Kidney (tissue), 14 donors: Measurements from ENCODE around the gene HOXD9. TPM values are rescaled to one million over a fixed set of nuclear protein-coding genes. Genes with fewer than 3 reads are reported as not detected.

ENCODE experiments used
- DNase-seq, 5 donors: peaks; one replicate each; pipeline ENCODE4 v3.0.0-alpha.2; 2013 to 2020
- FAIRE-seq: peaks from 2 replicates; lab custom pipeline; 2012; peaks lifted over from hg19 to GRCh38; lab: Jason Lieb, UNC
- H3K27ac ChIP-seq, 2 donors: one replicate each; pipeline ENCODE4 v1.7.0; 2013; ENCODE audit warnings: low read depth in 2 of 2, low read length in 2 of 2, inconsistent platforms in 1 of 2
- H3K27me3 ChIP-seq: one replicate; pipeline ENCODE4 v1.7.1; 2013; ENCODE audit warnings: low read length, inconsistent platforms; ENCODE audit not compliant: control insufficient read depth, insufficient read depth
- H3K36me3 ChIP-seq, 3 donors: one replicate each; pipeline versions ENCODE4 v1.7.0 to v1.7.1; 2013; ENCODE audit warnings: low read length in 3 of 3, control low read depth in 1 of 3, inconsistent platforms in 1 of 3; ENCODE audit not compliant: insufficient read depth in 3 of 3, control insufficient read depth in 2 of 3
- H3K4me1 ChIP-seq, 3 donors: one replicate each; pipeline versions ENCODE4 v1.7.0 to v1.7.1; 2013; ENCODE audit warnings: low read length in 3 of 3, inconsistent platforms in 1 of 3, low read depth in 1 of 3; ENCODE audit not compliant: control insufficient read depth in 2 of 3, insufficient read depth in 2 of 3
- H3K4me3 ChIP-seq, 3 donors: one replicate each; pipeline versions ENCODE4 v1.7.0 to v1.8.1; 2013; ENCODE audit warnings: low read length in 3 of 3, control low read depth in 1 of 3, inconsistent platforms in 1 of 3
- H3K9ac ChIP-seq, 3 donors: one replicate each; pipeline versions ENCODE4 v1.7.0 to v1.7.1; 2013; ENCODE audit warnings: low read length in 3 of 3, control low read depth in 1 of 3, inconsistent platforms in 1 of 3
- H3K9me3 ChIP-seq, 3 donors: one replicate each; pipeline versions ENCODE4 v1.7.0 to v1.7.1; 2013; ENCODE audit warnings: low read length in 3 of 3, control low read depth in 1 of 3, inconsistent platforms in 1 of 3; ENCODE audit not compliant: control insufficient read depth in 2 of 3, insufficient read depth in 1 of 3
- intact Hi-C: fragments of 100-400 bp; cut with DNase I; formaldehyde crosslinking; loops from one replicate; pipeline ENCODE4 v1.11.1; 2022
- microRNA-seq: library from miRNA; unstranded; fragments of <30 nt; microRNA quantifications from one replicate; pipeline ENCODE4 v1.2.0, GENCODE V29; 2020
- polyA plus RNA-seq: library from polyadenylated mRNA; stranded (reverse); fragments of 350-450 nt; fragmentation: Illumina TruSeq; extraction: RNeasy Lipid Tissue Mini Kit (QIAGEN cat#74804); gene quantifications from one replicate; pipeline ENCODE4 v1.2.3, GENCODE V29; 2014; ENCODE audit warnings: low read depth, low replicate concordance; ENCODE audit not compliant: insufficient read depth
- total RNA-seq: library from RNA; stranded (reverse); fragmentation: NEBNext Ultra II Directional; extraction: Animal tissue kit (Norgen Biotek cat#: 25700); gene quantifications from one replicate; pipeline ENCODE4 v1.2.1, GENCODE V29; 2021
- TF ChIP-seq, protein P1 (sequence below): IDR thresholded peaks from 3 replicates; pipeline ENCODE4 v1.5.1; 2012; ENCODE audit warnings: mild to moderate bottlenecking, moderate library complexity, borderline replicate concordance; ENCODE audit not compliant: insufficient read depth; ENCODE audit errors: extremely low read depth
- donor health status: control.
- donor health status: control.
- donor health status: control.
- donor health status: control.
- donor health status: control.
- donor health status: DM: yes; HTN: yes; CAD: no.
- donor health status: Normal renal cell carcinoma (clear cell type).

Gene HOXD9
- total and polyA plus RNA-seq, 2 donors from 2014 or later: 36.4 to 36.5 TPM

DNA sequence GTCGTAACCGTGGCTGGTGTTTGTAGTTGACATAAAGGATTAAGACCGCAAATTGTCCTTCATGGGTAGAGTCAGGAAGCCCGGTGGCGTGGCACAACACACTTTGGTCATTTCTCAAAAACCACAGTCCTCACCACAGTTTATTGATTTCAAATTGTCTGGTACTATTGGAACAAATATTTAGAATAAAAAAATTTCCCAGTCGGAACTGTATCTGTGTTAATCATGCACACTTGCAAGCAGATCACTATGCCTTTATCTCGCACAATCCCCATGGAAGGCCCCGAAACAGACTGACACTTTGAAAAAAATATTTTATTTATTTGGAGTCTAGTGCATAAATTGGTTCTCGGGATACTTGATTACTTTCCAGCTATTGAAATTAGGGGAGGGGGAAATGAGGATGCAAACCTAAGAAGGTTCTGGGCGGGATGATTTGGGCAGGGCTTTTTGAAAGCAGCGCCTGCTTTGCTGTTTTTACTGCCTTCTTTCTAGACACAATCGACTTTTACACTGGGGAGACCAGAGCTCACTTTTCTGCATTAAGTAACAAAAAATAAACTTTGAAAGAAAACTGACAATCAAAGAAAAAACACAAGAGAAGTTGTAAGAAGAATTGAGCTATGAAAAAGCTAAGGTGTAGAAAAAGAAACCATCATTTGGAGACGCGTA is 50.5 kb downstream of the HOXD9 start:
- FAIRE-seq: no peak

DNA sequence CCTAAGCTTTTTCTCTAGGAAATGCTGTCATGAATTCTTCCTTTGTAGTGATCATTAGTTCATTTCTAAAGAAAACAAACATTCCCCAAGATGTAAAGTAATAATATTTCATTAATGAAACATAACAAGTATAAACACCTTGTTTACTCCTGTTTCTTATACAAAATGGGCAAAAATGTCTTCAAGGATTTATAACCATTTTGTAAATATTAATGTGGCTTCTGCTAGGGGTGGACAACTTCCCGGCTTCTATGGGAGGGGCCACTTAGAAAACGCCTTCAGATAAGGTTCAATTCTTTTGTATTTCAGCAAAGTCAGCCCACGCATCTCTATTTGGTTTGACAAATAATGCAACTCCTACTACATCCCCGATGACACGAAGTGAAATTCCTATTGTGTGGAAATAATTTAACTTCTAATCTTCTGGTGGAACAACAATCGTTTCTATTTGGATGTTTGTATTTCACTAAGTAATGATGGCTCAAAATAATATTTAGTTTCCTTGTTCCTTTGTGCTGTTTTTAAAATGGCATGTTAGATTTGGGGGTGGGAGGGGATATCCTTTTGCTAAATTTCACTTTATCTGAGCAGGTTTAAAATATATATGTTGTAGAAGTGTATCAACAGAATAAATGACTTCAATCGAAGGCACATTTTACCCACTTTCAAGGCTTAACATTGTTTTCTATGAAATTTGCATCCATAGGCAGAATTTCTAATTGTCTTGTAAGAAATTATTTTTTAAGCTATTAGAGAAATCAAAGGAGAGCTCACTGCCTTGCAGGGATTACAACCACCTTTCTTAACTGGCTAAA is 51.3 kb downstream of the HOXD9 start:
- H3K27ac ChIP-seq: peak overlapping the region; percentile 86 to 87
- FAIRE-seq (no peak), DNase-seq (peak in 2 of 5 donors; percentile 37 to 66)
- H3K9ac ChIP-seq: peak overlapping the region; percentile 27 to 77 (median 56)
- intact Hi-C loops: no loop called here
- H3K9me3 ChIP-seq: no peaks in the 10 kb centered on the region
- H3K4me3 ChIP-seq: peak overlapping the region; percentile 51 to 58 (median 53)
- H3K27me3 ChIP-seq: no peaks in the 10 kb centered on the region
- H3K4me1 ChIP-seq: peaks cover 6 to 16% (median 9%) of the 10 kb centered on the region in 3 donors
- no peaks in the 10 kb centered on the region for H3K36me3 ChIP-seq
- TF ChIP-seq, protein P1, sequence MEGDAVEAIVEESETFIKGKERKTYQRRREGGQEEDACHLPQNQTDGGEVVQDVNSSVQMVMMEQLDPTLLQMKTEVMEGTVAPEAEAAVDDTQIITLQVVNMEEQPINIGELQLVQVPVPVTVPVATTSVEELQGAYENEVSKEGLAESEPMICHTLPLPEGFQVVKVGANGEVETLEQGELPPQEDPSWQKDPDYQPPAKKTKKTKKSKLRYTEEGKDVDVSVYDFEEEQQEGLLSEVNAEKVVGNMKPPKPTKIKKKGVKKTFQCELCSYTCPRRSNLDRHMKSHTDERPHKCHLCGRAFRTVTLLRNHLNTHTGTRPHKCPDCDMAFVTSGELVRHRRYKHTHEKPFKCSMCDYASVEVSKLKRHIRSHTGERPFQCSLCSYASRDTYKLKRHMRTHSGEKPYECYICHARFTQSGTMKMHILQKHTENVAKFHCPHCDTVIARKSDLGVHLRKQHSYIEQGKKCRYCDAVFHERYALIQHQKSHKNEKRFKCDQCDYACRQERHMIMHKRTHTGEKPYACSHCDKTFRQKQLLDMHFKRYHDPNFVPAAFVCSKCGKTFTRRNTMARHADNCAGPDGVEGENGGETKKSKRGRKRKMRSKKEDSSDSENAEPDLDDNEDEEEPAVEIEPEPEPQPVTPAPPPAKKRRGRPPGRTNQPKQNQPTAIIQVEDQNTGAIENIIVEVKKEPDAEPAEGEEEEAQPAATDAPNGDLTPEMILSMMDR: no peak

More for the DNA sequence above, 50.5 kb downstream of the HOXD9 start:
- Histone ChIP-seq H3K4me1 (peaks cover 6 to 16% (median 9%) of the 10 kb centered on the region in 3 donors), H3K9ac (peak overlapping the region; percentile 7 to 77 (median 43)), H3K27me3 (no peaks in the 10 kb centered on the region), H3K4me3 (peak overlapping the region; percentile 51 to 58 (median 53)), H3K27ac (peak overlapping the region; percentile 71 to 85), H3K36me3 (no peaks in the 10 kb centered on the region), H3K9me3 (no peaks in the 10 kb centered on the region)
- DNase-seq: peak in 3 of 5 donors; percentile 33 to 68 (median 43)
- intact Hi-C loops: no loop called here
- TF ChIP-seq, protein P1: no peak

DNA sequence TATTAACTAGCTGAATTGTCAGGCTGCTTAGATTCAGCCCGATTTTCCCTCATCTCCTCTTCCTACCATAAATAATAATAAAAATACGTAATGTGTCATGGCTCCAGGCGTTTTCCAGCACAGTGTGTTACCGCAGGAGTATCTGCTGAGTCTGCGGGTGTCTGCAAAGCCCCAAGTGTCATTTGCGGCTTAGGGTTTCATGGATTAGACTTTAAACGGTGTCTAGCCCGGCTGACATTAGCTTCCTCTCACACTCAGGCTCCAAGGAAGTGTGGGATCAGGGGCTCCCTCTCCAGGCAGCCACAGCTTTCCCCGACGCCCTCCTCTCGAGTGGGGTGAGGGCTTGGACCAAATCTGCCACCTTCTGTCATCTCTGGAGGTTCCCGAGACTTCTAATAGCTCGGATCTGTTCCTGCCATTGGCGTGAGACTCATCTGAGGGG is 51.9 kb downstream of the HOXD9 start:
- FAIRE-seq (no peak), DNase-seq (peak in 2 of 5 donors; percentile 84 to 88)
- intact Hi-C loops: no loop called here
- Histone ChIP-seq H3K4me3 (peak overlapping the region; percentile 49 to 58 (median 53)), H3K36me3 (no peaks in the 10 kb centered on the region), H3K9ac (peak overlapping the region; percentile 27 to 77 (median 56)), H3K27me3 (no peaks in the 10 kb centered on the region), H3K9me3 (no peaks in the 10 kb centered on the region), H3K4me1 (peaks cover 9 to 16% (median 15%) of the 10 kb centered on the region in 3 donors), H3K27ac (peak overlapping the region; percentile 86 to 87)
- TF ChIP-seq, protein P1: no peak

Small RNA genes within 50 kb of the gene (microRNA-seq; reads per million reads assigned to microRNA genes)
- gene MIR10B: 45,537 reads per million, percentile 98 among the genes with 10 or more reads in this experiment

Other genes starting within 250 kb of the HOXD9 start
- gene LNPK, start 120.5 kb upstream of the HOXD9 start, total RNA-seq: 29.0 TPM
- 5.1 TPM for gene LNPK, start 120.5 kb upstream of the HOXD9 start, polyA plus RNA-seq
- gene EVX2, start 38.8 kb upstream of the HOXD9 start, total RNA-seq: not detected
- not detected for gene EVX2, start 38.8 kb upstream of the HOXD9 start, polyA plus RNA-seq
- gene HOXD13, start 30.0 kb upstream of the HOXD9 start, total RNA-seq: not detected
- not detected for gene HOXD13, start 30.0 kb upstream of the HOXD9 start, polyA plus RNA-seq
- gene HOXD12, start 22.9 kb upstream of the HOXD9 start, total RNA-seq: not detected
- not detected for gene HOXD12, start 22.9 kb upstream of the HOXD9 start, polyA plus RNA-seq
- 15.9 TPM for gene HOXD11, start 15.4 kb upstream of the HOXD9 start, total RNA-seq
- 5.8 TPM for gene HOXD11, start 15.4 kb upstream of the HOXD9 start, polyA plus RNA-seq
- gene HOXD10, start 5.9 kb upstream of the HOXD9 start, total RNA-seq: 35.4 TPM
- 28.2 TPM for gene HOXD10, start 5.9 kb upstream of the HOXD9 start, polyA plus RNA-seq
- 76.5 TPM for gene HOXD8, start 7.0 kb downstream of the HOXD9 start, total RNA-seq
- 122 TPM for gene HOXD8, start 7.0 kb downstream of the HOXD9 start, polyA plus RNA-seq
- gene HOXD4, start 28.8 kb downstream of the HOXD9 start, total RNA-seq: 27.8 TPM
- 12.1 TPM for gene HOXD4, start 28.8 kb downstream of the HOXD9 start, polyA plus RNA-seq
- 29.3 TPM for gene HOXD3, start 34.6 kb downstream of the HOXD9 start, total RNA-seq
- gene HOXD3, start 34.6 kb downstream of the HOXD9 start, polyA plus RNA-seq: 16.9 TPM
- gene HOXD1, start 65.9 kb downstream of the HOXD9 start, total RNA-seq: 11.3 TPM
- gene HOXD1, start 65.9 kb downstream of the HOXD9 start, polyA plus RNA-seq: 4.3 TPM
- gene MTX2, start 146.7 kb downstream of the HOXD9 start, total RNA-seq: 23.6 TPM
- gene MTX2, start 146.7 kb downstream of the HOXD9 start, polyA plus RNA-seq: 120 TPM